CD4-positive, alpha-beta memory T cell (primary cell): ENCODE measurements around the gene PLN. TPM values are rescaled to one million over a fixed set of nuclear protein-coding genes. Genes with fewer than 3 reads are reported as not detected.
A peak's percentile ranks its signal among the peaks of the same experiment; 100 is the strongest.

Source experiments
- CTCF ChIA-PET: fragments of 350-600 bp; sonication (Branson Sonifier 250); formaldehyde crosslinking; loops from one replicate; lab custom pipeline; 2021; ENCODE audit warnings: inconsistent platforms; ENCODE audit not compliant: partially characterized antibody; lab: Charles Lee
- POLR2A ChIA-PET: fragments of 350-600 bp; sonication (Branson Sonifier 250); formaldehyde crosslinking; loops from one replicate; lab custom pipeline; 2021; ENCODE audit not compliant: partially characterized antibody; lab: Charles Lee
- DNase-seq, 5 donors: peaks; one replicate each; pipeline versions ENCODE4 v3.0.0 to v3.0.0-alpha.2; 2020 to 2022; ENCODE audit warnings: mixed read lengths in 1 of 5
- H3K27ac ChIP-seq: one replicate; pipeline ENCODE4 v1.7.0; 2013; ENCODE audit warnings: low read depth, low read length
- H3K27me3 ChIP-seq: 2 replicates; pipeline ENCODE4 v1.7.0; 2013; ENCODE audit warnings: mild to moderate bottlenecking, low read length, moderate library complexity; ENCODE audit not compliant: insufficient read depth
- H3K36me3 ChIP-seq: 2 replicates; pipeline ENCODE4 v1.7.0; 2013; ENCODE audit warnings: mild to moderate bottlenecking, low read length, moderate library complexity; ENCODE audit not compliant: insufficient read depth
- H3K4me1 ChIP-seq: 2 replicates; pipeline ENCODE4 v1.7.0; 2013; ENCODE audit warnings: mild to moderate bottlenecking, low read length, moderate library complexity; ENCODE audit not compliant: insufficient read depth
- H3K4me3 ChIP-seq, 2 donors: one replicate each; pipeline ENCODE4 v1.7.0; 2013; ENCODE audit warnings: low read length in 2 of 2, mild to moderate bottlenecking in 1 of 2
- H3K9me3 ChIP-seq, 2 donors: one replicate each; pipeline ENCODE4 v1.7.0; 2013; ENCODE audit warnings: low read length in 2 of 2, control low read depth in 1 of 2; ENCODE audit not compliant: control insufficient read depth in 1 of 2
- H3K27ac Mint-ChIP-seq, 7 donors: one replicate each; pipeline ENCODE4 v1.8.0; 2020 to 2021; ENCODE audit warnings: mixed read lengths in 7 of 7, mild to moderate bottlenecking in 6 of 7, inconsistent platforms in 3 of 7, moderate library complexity in 3 of 7
- H3K27me3 Mint-ChIP-seq, 2 donors: one replicate each; pipeline ENCODE4 v1.8.0; 2020 to 2021; ENCODE audit warnings: mixed read lengths in 2 of 2
- H3K36me3 Mint-ChIP-seq, 2 donors: one replicate each; pipeline ENCODE4 v1.8.0; 2020 to 2021; ENCODE audit warnings: mixed read lengths in 2 of 2, inconsistent platforms in 1 of 2, mild to moderate bottlenecking in 1 of 2
- H3K4me1 Mint-ChIP-seq, 4 donors: one replicate each; pipeline ENCODE4 v1.8.0; 2020 to 2021; ENCODE audit warnings: mixed read lengths in 4 of 4, mild to moderate bottlenecking in 1 of 4
- H3K4me3 Mint-ChIP-seq, 8 donors: one replicate each; pipeline ENCODE4 v1.8.0; 2020 to 2021; ENCODE audit warnings: mixed read lengths in 8 of 8, mild to moderate bottlenecking in 7 of 8, moderate library complexity in 6 of 8, inconsistent platforms in 3 of 8
- H3K9me3 Mint-ChIP-seq, 8 donors: one replicate each; pipeline ENCODE4 v1.8.0; 2020 to 2021; ENCODE audit warnings: mixed read lengths in 8 of 8, mild to moderate bottlenecking in 5 of 8, inconsistent platforms in 3 of 8, moderate library complexity in 1 of 8
- intact Hi-C: fragments of 100-400 bp; cut with micrococcal nuclease; formaldehyde crosslinking; loops from one replicate; pipeline ENCODE4 v1.15.1; 2023
- polyA plus RNA-seq, 2 donors: library from polyadenylated mRNA; unstranded; fragments of 300-500 nt; fragmentation: Illumina TruSeq; gene quantifications; one replicate each; pipeline ENCODE4 v1.2.3, GENCODE V29; 2021
- total RNA-seq, 2 experiments: library from RNA; stranded (reverse); gene quantifications; one replicate each; pipeline ENCODE4 v1.2.3, GENCODE V29; 2021

The PLN gene
- total and polyA plus RNA-seq, 4 experiments from 2014 or later, result 0.09 TPM; not detected in 3

DNA sequence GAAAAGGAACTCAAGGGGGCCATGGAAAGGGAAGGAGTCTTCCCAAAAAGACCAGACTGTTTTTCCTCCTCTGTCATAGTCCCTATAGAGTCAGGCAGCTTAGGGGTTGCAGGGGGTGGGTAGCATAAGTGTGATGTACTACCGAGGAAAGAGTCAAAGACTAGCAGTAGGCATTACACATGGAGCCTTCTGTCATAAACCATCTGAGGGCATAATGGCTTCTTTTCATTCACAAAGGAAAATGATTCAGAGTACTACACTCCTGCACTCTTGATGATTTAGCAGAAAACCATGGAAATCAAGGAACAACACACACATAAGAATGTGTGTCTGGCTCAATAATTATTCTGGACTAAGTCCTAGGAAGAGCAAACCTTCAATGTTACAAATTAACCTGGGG, 14.9 kb downstream of the PLN start:
- CTCF ChIA-PET, result interaction anchor here (3.6 to 3.9 kb wide), 2 partner anchors 214 to 239 kb away, joined by 38 to 50 read pairs; no protein-coding TSS in a partner anchor
- H3K27me3 ChIP-seq, result no peaks in the 10 kb centered on the region

DNA sequence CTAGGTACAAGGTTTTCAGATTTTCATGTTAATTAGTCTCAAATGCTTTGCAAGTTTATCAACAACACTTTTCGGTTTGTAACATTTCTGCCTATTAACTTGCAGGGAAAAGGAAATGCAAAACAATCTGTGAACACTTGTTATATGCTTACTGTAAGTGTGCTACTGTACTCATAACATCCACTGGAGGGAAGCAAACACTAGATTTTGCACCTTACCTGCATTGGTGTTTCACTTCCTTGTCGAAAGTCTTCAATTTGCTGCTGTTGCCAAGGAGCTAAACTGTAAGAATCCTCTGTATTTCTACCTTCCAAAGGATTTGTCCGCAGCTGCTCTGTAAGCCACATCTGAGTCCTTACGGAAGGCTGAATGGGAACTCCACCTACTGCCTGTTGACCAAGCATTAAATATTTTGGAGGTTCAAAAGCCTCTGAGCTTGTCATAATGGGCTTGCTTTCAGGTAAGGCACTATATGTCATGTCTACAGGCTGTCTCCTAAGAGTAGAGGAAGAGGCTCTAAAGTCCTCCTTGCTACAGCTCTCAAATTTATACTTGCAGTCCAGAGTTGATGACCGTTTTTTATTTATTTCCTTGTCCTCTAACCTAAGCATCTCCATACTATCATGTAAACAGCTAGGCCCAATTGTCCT, 17.3 kb downstream of the PLN start:
- no peaks in the 10 kb centered on the region for H3K9me3 ChIP-seq
- Mint-ChIP-seq H3K27me3 (no peaks in the 10 kb centered on the region), H3K36me3 (peaks cover 19 to 24% of the 10 kb centered on the region in 2 donors), H3K4me3 (peak overlapping the region in 1 of 8 donors; percentile 58), H3K4me1 (peaks cover 20 to 46% (median 27%) of the 10 kb centered on the region in 4 donors), H3K9me3 (no peaks in the 10 kb centered on the region), H3K27ac (peak overlapping the region; percentile 7 to 86 (median 64))
- intact Hi-C loops, result loop anchor here (1.0 to 5.0 kb wide), 10 partner anchors 53 to 545 kb away; partner anchors contain the start of gene ASF1A
- H3K4me3 ChIP-seq, result no peak overlapping the region
- peak; percentile 49 to 71 (median 58) for DNase-seq
- CTCF ChIA-PET, result interaction anchor here (0.7 to 3.9 kb wide), 50 partner anchors 8 to 550 kb away, joined by 3 to 50 read pairs (median 5); no protein-coding TSS in a partner anchor
- no peak overlapping the region for H3K27ac ChIP-seq
- H3K36me3 ChIP-seq, result no peaks in the 10 kb centered on the region
- H3K4me1 ChIP-seq, result peaks cover 12% of the 10 kb centered on the region
- H3K27me3 ChIP-seq, result no peaks in the 10 kb centered on the region
- POLR2A ChIA-PET, result interaction anchor here (0.7 to 1.8 kb wide), 14 partner anchors 10 to 545 kb away, joined by 3 to 13 read pairs (median 4); partner anchors contain the start of genes ASF1A and MCM9

More for the DNA sequence above, 14.9 kb downstream of the PLN start:
- Histone ChIP-seq H3K4me1 (peaks cover 32% of the 10 kb centered on the region), H3K4me3 (no peak overlapping the region), H3K36me3 (no peaks in the 10 kb centered on the region), H3K27ac (no peak overlapping the region), H3K9me3 (no peaks in the 10 kb centered on the region)
- Mint-ChIP-seq H3K27me3 (no peaks in the 10 kb centered on the region), H3K36me3 (peaks cover 19 to 23% of the 10 kb centered on the region in 2 donors), H3K4me3 (no peak overlapping the region), H3K27ac (peak overlapping the region in 4 of 7 donors; percentile 27 to 63 (median 52)), H3K9me3 (peaks cover 0 to 2% (median 0%) of the 10 kb centered on the region in 8 donors), H3K4me1 (peaks cover 28 to 48% (median 33%) of the 10 kb centered on the region in 4 donors)
- intact Hi-C loops, result no loop called here
- POLR2A ChIA-PET, result interaction anchor here (0.7 to 1.3 kb wide), 2 partner anchors 146 to 331 kb away, joined by 3 read pairs; no protein-coding TSS in a partner anchor
- no peak for DNase-seq

DNA sequence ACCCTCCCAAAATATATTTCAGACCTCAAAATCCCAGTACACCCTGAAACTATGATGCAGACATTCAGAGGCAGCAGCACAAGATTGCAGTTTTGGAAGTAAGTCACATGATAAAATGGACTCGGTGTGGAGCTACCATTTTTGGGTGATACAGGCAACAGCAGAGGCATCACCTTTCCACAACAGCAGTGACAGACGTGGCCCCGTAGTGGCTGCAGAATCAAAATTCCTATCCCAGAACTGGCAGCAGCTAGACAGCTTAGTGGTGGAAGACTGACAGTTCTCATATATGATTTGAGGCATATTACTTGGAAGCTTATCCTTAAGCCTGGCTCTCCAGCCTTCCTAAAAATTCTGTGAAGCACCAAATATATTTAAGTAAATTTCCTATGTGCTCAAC, 19.9 kb downstream of the PLN start:
- H3K36me3 Mint-ChIP-seq, result peaks cover 12 to 22% of the 10 kb centered on the region in 2 donors
- Histone ChIP-seq H3K36me3 (no peaks in the 10 kb centered on the region), H3K27me3 (no peaks in the 10 kb centered on the region), H3K4me3 (no peak overlapping the region), H3K4me1 (peaks cover 12% of the 10 kb centered on the region), H3K9me3 (no peaks in the 10 kb centered on the region), H3K27ac (no peak overlapping the region)
- intact Hi-C loops, result loop anchor here (5.0 kb wide), 1 partner anchor 286 kb away; no protein-coding TSS in a partner anchor
- CTCF ChIA-PET, result interaction anchor here (1.2 to 3.2 kb wide), 3 partner anchors 12 to 538 kb away, joined by 3 to 14 read pairs (median 3); no protein-coding TSS in a partner anchor
- DNase-seq, result no peak
- peaks cover 22 to 48% (median 32%) of the 10 kb centered on the region in 4 donors for H3K4me1 Mint-ChIP-seq
- POLR2A ChIA-PET, result interaction anchor here (0.9 kb wide), 1 partner anchor 8 kb away, joined by 3 read pairs; no protein-coding TSS in a partner anchor
- H3K27ac Mint-ChIP-seq, result peak overlapping the region in 2 of 7 donors; percentile 44 to 72
- peaks cover 0 to under 1% (median under 1%) of the 10 kb centered on the region in 8 donors for H3K9me3 Mint-ChIP-seq
- H3K27me3 Mint-ChIP-seq, result no peaks in the 10 kb centered on the region
- no peak overlapping the region for H3K4me3 Mint-ChIP-seq

DNA sequence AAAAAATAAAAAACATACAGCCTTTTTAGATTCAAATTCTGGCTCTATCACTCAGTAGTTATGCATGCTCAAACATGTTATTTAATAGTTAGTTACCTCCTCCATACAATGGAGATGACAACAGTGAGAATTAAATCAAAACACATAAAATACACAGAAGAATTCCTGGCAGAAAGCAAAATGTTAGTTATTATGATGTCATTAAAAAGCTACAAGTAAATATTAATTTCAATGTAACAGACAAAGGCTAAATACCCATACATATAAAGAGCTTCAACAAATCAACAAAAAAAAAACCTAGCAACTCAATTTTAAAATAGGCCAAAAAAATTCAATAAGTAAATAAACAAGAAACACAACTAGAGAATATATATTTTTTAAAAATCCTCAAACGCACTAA, 21.4 kb downstream of the PLN start:
- Histone ChIP-seq H3K9me3 (peaks cover 0 to 8% of the 10 kb centered on the region in 2 donors), H3K4me3 (no peak overlapping the region), H3K27ac (no peak overlapping the region), H3K4me1 (peaks cover 12% of the 10 kb centered on the region), H3K27me3 (no peaks in the 10 kb centered on the region), H3K36me3 (no peaks in the 10 kb centered on the region)
- peaks cover 16 to 26% of the 10 kb centered on the region in 2 donors for H3K36me3 Mint-ChIP-seq
- no peak overlapping the region for H3K4me3 Mint-ChIP-seq
- intact Hi-C loops, result loop anchor here (5.0 kb wide), 1 partner anchor 287 kb away; no protein-coding TSS in a partner anchor
- H3K4me1 Mint-ChIP-seq, result peaks cover 22 to 50% (median 31%) of the 10 kb centered on the region in 4 donors
- ChIA-PET POLR2A (no interaction called here), CTCF (interaction anchor here (3.2 kb wide), 1 partner anchor 11 kb away, joined by 14 read pairs; no protein-coding TSS in a partner anchor)
- peaks cover 3 to 14% (median 9%) of the 10 kb centered on the region in 8 donors for H3K9me3 Mint-ChIP-seq
- H3K27ac Mint-ChIP-seq, result peak overlapping the region in 1 of 7 donors; percentile 17
- DNase-seq, result no peak
- no peaks in the 10 kb centered on the region for H3K27me3 Mint-ChIP-seq

DNA sequence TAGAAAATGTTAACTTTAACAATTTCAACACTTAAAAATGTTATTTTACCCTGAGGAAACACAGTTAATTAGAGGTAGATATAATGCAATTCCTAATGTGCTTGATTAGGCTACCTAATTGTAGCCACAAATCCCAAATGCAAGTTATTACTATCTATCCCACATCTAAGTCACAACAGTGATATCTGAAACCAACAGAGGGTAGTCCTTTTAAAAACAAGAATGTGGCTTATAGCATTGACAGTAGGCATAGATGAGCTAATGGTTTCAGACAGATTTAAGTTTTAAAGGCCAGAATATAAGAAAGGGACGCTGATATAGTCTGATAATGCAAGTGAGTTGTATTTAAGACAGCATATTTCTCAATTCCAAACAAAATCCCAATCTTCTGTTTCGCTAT, 23.0 kb downstream of the PLN start:
- no peak for DNase-seq
- Histone ChIP-seq H3K27ac (no peak overlapping the region), H3K4me1 (peaks cover under 1% of the 10 kb centered on the region), H3K4me3 (no peak overlapping the region), H3K27me3 (no peaks in the 10 kb centered on the region), H3K36me3 (peaks cover 4% of the 10 kb centered on the region), H3K9me3 (peaks cover 0 to 20% of the 10 kb centered on the region in 2 donors)
- Mint-ChIP-seq H3K27me3 (no peaks in the 10 kb centered on the region), H3K4me3 (no peak overlapping the region), H3K36me3 (peaks cover 26 to 29% of the 10 kb centered on the region in 2 donors), H3K27ac (peak overlapping the region in 1 of 7 donors; percentile 23), H3K9me3 (peaks cover 5 to 30% (median 25%) of the 10 kb centered on the region in 8 donors), H3K4me1 (peaks cover 10 to 38% (median 25%) of the 10 kb centered on the region in 4 donors)
- intact Hi-C loops, result no loop called here
- CTCF ChIA-PET, result interaction anchor here (1.2 to 3.2 kb wide), 3 partner anchors 9 to 539 kb away, joined by 3 to 14 read pairs (median 6); no protein-coding TSS in a partner anchor
- POLR2A ChIA-PET, result no interaction called here

DNA sequence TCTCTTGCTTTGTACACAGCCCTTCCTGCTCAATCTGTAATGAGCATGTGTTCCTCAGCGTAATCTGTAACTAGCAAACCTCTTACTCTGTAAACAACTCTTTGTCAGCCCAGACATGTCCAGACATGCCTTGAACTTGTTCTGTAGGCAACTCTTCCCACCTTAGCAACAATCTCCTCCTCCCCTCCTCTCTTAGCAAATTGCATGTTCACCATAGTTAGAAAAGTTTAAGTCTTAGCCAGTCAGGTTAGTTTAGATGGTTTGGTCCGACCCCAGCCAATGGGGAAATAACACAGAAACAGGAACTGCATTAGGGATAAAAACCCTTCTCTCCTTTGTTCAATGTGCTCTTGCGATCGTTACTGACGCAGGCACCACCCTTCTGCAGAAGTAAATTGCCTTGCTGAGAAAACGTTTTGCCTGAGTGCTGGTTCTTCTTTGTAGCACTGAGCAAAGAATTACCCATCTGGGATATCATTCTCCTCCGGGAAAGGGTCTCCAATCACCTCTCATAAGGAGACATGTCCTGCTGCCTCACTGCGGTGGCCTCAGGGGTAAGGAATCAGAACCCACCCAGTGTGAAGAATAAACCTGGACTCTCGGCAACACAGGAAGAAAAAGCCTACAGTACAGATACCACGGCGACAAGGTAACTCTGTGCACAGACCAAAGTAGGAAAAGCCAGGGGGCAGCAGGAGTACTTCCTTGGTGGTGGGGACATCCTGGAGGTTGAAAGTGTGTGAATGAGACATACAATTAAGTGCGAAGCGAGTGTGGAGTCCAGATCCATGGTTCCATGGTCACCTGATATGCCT, 26.2 kb downstream of the PLN start:
- H3K36me3 ChIP-seq, result peaks cover 4% of the 10 kb centered on the region
- POLR2A ChIA-PET, result interaction anchor here (0.6 to 1.2 kb wide), 2 partner anchors 9 to 135 kb away, joined by 4 read pairs; no protein-coding TSS in a partner anchor
- Mint-ChIP-seq H3K9me3 (peaks cover 6 to 60% (median 51%) of the 10 kb centered on the region in 8 donors), H3K27ac (peak overlapping the region in 4 of 7 donors; percentile 24 to 81 (median 31)), H3K4me1 (peaks cover 7 to 26% (median 16%) of the 10 kb centered on the region in 4 donors), H3K4me3 (peak overlapping the region in 2 of 8 donors; percentile 40 to 60), H3K27me3 (no peaks in the 10 kb centered on the region), H3K36me3 (peaks cover 55% of the 10 kb centered on the region in 2 donors)
- H3K4me3 ChIP-seq, result no peak overlapping the region
- CTCF ChIA-PET, result interaction anchor here (1.0 to 3.6 kb wide), 2 partner anchors 9 to 44 kb away, joined by 3 to 11 read pairs; no protein-coding TSS in a partner anchor
- no peak overlapping the region for H3K27ac ChIP-seq
- intact Hi-C loops, result no loop called here
- H3K4me1 ChIP-seq, result no peaks in the 10 kb centered on the region
- peaks cover 0 to 27% of the 10 kb centered on the region in 2 donors for H3K9me3 ChIP-seq
- no peaks in the 10 kb centered on the region for H3K27me3 ChIP-seq
- DNase-seq, result no peak
